A549 (cell line): ENCODE data around the gene RRP8.

ENCODE experiments used
- RFX5 ChIP-seq: fragments of 450-650 bp; IDR thresholded peaks from 2 replicates; pipeline ENCODE4 v1.7.1; 2014; ENCODE audit warnings: antibody characterized with exemption, mild to moderate bottlenecking, moderate library complexity
- TF ChIP-seq, protein P1 (sequence below): fragments of >200 bp; sonication (Bioruptor Twin); formaldehyde crosslinking; IDR thresholded peaks from 3 replicates; pipeline ENCODE4 v1.5.1; 2016

DNA sequence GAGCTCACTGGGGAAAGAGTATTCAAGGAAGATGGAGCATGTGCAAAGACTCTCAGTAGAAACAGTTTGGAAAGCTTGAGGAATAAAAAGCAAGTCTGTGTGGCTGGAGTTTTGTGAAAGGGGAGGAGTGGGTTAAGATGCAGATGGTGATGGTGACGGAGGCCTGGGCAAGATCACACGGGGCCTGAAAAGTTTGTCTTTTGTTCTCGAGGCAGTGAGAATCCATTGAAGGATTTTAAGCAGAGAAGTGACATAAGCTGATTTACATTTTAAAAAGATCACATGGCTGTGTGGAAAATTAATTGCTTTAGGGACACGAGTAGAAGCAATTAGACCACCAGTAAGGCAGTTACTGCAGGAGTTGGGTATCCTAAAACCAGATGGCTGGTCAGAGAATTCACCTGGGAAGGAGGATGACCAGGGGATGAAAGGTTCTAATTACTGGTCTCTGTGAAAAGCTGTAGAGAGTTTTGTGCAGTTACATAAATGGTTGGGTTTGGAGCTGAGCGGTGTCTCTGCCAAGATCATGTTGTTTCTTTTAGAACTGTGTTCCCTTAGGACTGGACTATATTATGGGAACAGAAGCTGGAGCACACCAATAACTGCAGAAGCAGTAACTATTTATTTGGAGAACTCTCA lies 7.1 kb downstream of the RRP8 start:
- TF ChIP-seq, protein P1, sequence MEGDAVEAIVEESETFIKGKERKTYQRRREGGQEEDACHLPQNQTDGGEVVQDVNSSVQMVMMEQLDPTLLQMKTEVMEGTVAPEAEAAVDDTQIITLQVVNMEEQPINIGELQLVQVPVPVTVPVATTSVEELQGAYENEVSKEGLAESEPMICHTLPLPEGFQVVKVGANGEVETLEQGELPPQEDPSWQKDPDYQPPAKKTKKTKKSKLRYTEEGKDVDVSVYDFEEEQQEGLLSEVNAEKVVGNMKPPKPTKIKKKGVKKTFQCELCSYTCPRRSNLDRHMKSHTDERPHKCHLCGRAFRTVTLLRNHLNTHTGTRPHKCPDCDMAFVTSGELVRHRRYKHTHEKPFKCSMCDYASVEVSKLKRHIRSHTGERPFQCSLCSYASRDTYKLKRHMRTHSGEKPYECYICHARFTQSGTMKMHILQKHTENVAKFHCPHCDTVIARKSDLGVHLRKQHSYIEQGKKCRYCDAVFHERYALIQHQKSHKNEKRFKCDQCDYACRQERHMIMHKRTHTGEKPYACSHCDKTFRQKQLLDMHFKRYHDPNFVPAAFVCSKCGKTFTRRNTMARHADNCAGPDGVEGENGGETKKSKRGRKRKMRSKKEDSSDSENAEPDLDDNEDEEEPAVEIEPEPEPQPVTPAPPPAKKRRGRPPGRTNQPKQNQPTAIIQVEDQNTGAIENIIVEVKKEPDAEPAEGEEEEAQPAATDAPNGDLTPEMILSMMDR, result no peak
- TF ChIP-seq RFX5, result no peak
